GM04503 (cell line): Measurements from ENCODE around the gene INHA.

Source experiments
- DNase-seq: peaks from one replicate; pipeline ENCODE4 v3.0.0-alpha.2; 2012; ENCODE audit warnings: low read depth

Gene INHA

GRCh38 chr2:219559156-219559915 lies 12.8 kb upstream of the INHA start:
- DNase-seq, result no peak

DNA sequence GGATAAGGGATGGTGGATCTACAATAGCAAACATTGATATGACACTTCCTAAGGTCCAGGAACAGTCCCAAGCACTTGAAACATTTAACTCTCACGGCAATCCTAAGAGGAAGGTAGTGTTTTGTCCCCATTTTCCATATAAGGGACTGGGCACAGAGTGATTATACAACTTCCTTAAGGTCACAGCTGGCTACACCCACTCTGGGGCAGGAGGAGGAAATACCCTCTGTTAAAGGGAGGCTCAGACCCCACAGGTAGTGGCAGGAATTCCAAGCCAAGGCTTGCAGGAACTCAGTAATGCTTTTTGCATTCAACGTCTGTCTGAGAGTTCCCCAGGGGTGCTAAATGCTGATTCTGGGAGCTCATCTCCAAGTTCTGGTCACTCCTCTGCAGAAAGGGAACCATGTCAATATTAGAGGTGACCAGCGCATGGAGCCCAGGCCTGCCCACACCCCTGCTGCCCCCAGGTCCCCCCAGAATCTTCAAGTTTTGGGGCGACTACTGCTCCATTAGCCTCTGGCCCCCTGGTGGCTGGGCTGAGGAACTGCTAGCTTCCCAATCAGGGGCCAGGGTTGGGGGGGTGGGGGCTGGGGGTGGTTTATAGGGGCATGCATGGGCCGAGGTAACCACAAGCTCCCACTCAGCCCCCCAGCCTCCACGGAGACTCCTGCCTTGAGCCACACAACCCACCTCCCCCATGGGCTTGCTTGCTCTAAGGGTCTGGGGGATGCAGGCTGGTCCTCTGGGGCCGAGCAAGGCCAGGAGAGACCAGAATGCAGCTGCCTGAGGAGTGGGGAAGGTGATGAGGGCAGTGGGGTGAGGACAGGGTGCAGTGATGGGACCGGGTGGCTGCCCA lies 11.8 kb upstream of the INHA start:
- no peak for DNase-seq

- no peak for DNase-seq
Observed at GRCh38 chr2:219560893-219561178, 11.3 kb upstream of the INHA start.

DNA sequence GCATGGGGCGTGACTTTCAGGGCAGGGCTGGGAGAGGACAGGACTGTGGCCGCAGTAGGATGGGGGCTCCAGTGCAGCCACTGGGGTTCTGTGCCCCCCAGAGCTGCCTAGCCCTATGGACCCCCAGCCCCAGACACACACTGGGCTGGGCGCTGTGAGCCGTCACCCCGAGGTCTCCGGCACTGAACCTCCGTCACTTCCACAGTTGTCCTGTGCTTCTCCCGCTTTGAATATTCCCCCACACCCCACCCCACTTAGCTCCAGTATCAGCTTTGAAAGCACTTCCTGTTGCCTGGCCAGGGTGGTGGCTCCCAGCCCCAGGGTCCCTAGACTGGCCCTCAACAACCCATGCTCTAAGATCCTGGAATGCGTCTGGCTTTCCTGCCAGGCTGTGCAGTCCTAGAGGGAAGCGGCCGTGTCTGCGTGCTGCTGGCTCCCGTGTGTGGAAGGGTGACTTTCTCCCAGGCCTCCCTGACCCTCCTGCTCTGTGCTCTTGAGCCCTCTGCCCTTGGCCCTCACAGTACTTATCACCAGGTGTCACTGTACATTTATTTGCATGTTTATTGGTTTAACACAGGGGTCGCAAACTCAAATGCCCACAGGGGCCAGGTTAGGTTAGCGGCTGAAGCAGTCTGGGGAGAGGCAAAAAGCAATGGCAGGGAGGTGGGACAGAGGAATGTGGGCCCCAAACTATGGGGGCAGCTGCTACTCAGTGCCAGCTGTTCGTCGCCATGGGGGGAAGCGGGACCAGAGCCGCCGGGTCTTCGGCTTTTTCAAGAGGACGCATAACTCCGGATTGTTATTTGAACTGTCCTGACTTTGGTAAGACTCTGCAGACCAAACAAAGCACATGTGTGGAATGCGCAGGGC lies 10.7 kb upstream of the INHA start:
- no peak for DNase-seq

- no peak for DNase-seq
Observed at GRCh38 chr2:219562049-219563020, 9.8 kb upstream of the INHA start.

DNA sequence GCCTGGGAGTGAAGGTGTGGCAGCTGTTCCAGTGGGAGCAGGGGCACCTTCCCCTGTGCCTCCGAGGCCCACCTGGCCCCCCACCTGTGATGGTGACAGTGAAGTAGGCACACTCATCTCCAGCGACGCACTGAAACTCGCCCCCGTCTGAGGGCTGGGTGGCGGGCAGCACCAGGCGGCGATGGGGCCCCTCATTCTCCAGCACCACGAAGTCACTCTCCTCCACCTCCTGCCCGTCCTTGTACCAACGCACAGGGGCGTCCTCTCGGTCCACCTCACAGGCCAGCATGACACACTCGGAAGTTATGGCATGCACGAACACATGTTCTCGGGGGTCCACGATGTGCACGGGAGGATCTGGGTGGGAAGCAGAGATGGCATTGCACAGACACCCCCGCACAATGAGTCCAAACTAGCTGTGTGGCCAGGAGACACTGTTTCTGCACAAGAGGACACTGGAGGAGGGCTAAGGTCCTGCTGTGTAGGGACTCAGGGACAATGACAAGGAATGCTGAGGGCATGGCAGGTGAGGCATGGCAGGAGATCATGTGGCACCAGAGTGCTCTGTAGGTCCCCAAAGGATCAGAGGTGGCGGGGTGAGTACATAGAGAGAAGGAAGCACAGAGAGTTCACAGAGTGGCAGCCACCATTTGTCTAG lies 8.7 kb upstream of the INHA start:
- DNase-seq, result no peak

DNA sequence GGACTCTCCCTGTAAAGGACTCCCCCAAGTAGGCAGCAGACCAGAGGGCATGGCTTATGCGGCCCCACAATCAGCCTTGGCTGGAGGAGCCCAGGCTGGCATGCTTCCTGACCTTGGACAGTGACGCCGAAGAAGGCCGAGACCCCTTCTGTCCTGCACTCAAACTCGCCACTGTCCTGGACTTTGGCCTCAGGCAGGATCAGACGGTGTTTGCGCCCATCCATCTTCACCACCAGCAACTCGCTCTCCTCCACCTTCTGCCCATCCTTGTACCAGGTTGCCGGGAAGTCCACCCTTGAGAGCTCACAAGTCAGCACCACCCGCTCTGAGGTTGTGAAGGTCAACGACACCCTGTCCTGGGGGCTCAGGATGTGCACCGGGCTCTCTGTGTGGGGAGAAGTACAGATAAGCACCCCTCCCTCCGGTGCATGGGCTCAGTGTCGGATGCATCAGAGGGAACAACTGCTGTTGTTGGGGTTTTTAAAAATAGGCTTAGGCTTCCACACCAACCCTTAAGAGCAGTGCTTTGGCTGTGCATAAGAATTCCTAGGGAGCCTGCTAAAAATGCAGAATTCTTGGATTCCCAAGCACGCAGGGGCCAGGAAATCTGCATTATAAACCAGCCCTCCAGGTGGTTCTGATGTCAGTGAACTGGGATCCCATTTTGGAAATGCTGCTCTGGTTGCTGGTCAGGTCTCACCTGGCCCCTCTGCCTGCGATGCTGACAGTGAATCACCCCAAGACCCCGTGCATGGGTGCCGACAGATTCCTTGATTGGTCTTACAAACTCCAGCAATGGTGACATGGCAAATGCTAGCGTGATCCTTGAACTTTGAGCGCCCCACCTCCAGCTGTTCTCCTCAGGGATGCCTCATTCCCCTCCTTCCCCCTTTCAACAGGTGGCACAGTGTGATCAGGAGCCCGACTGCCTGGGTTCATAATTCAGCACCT lies 6.7 kb upstream of the INHA start:
- DNase-seq, result no peak

DNA sequence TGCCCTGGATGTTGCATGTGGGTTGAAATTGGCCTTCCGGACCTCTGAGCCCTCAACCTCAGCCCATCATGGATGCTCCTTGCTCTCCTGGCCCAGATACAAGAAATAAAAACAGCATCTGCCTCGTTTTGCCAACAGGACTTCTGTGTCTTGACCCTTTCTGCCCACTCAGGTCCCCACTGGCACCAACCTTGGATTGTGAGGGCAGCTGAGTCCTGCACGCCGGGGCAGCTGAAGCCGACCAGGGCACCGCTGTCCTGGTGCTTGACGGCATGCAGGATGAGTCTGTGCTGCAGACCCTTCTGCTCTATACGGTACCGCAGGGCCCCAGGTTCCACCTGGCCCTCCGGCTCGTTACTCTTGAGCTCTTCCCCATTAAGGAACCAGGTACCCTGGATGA lies 5.5 kb upstream of the INHA start:
- no peak for DNase-seq

DNA sequence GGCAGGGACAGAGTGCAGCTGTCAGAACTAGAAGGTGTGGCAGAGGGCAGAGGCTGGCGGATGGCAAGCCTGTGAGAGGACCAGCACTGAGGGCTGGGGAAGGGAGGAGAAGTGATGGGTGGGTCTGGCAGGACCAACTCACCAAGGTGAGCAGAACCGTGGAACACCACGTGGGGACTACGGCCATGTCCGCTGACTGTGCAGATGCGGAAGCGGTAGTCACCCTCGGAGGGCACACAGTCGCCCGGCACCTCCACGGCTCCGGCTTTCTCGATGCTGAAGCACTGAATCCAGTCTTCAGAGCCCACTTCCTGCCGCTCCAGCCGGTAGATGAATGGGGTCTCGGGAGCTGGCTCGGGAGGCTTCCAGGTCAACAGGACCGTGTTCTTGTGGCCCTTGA lies 5.0 kb upstream of the INHA start:
- no peak for DNase-seq

- no peak for DNase-seq
Observed at GRCh38 chr2:219567791-219568361, 4.2 kb upstream of the INHA start.

DNA sequence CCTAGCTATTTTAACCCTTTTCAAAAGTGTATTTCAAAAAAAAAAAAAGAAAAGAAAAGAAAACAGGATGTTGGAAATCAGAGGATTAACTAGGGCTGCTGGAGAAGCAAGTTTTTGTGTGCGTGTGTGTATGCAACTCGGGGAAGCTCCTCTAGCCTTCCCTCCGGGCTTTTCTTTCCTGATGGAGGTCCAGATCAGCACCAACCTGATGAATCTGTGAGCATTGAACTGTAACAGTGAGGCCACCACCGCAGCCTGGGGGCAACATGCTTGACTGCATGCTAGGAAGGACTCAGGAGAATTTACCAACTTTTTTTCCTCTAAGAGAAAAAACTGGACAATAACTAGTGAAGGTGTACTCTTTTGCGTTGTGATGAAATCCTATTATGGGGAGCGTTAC lies 3.1 kb upstream of the INHA start:
- no peak for DNase-seq

DNA sequence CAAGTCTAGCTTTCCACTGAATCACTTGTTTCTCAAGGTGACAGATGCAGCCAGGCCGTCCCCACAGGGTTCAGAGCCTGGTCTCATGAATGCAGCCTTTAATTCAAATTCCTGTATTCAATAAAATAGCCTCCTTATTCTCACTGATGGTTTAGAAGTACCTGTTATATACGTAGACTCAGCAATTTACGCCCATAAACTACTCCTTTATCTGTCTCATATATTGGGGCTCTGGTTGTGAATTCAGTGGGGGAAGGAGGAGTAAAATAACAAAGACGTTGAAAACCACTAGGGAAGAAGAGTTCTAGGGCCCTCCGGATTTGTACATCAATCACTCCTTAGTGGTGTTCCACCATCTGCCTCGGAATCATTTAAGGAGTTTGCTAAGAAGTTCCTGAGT lies 2.5 kb upstream of the INHA start:
- no peak for DNase-seq

DNA sequence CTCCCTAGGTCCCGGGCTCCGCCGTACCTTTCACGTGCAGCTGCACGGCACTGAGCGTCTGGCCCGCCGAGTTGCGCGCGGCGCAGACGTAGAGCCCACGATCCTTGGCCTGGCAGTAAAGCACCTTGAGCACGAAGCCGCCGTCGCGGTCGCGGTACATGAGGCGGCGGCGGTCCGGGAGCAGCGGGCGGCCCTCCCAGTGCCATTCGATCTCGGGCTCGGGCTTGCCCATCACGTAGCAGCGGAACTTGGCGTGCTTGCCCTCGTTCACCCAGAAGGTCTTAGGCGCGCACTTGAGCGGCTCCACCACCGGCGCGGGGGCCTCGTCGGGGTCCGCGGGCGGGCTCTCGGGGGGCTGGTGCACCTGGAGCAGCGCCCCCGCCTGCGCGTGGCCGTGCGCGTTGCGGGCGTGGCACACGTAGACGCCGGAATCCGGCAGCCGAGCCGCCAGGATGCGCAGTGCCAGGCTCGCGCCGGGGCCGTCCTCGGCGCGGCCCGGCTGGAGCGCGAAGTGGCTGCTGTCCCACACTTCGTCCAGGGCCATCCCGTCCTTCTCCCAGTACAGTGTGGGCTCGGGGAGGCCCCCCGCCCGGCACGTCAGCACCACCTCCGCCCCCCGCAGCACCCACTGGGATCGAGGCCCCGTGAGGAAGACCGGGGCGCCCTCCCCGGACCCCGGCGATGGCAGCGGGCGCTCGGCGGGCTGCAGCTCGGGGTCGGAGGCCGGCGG lies 1.8 kb upstream of the INHA start:
- DNase-seq, result no peak

GRCh38 chr2:219570924-219571310 lies 1.2 kb upstream of the INHA start:
- no peak for DNase-seq

GRCh38 chr2:219571311-219572236 lies 536 bp upstream of the INHA start, which contains the start of gene OBSL1:
TSS of gene OBSL1 (minus strand) at chr2:219571539. CDS start at chr2:219571232, 307 bp downstream.
- DNase-seq, result no peak

- DNase-seq, result no peak
Observed at GRCh38 chr2:219573166-219573565, 1.1 kb downstream of the INHA start.

- DNase-seq, result no peak
Observed at GRCh38 chr2:219574484-219575311, 2.6 kb downstream of the INHA start.
